AG09309 (cell line): ENCODE results near the gene PTPRM.

Experiments used
- DNase-seq: peaks from one replicate; pipeline ENCODE4 v3.0.0-alpha.2; 2010; ENCODE audit warnings: low read depth
- H3K4me3 ChIP-seq: 2 replicates; pipeline ENCODE4 v1.5.1; 2011; ENCODE audit warnings: mild to moderate bottlenecking, low read depth, low read length, moderate library complexity; ENCODE audit not compliant: control insufficient read depth
- CTCF ChIP-seq: IDR thresholded peaks from 2 replicates; pipeline ENCODE4 v1.5.1; 2011; ENCODE audit warnings: mild to moderate bottlenecking, low read depth, low read length, inconsistent platforms; ENCODE audit not compliant: insufficient read depth, control insufficient read depth; ENCODE audit errors: missing control alignments

Gene PTPRM

GRCh38 chr18:8133032-8133431 lies 565.9 kb downstream of the PTPRM start:
- DNase-seq = no peak
- no peak for TF ChIP-seq CTCF
- H3K4me3 ChIP-seq = no peak overlapping the region

- no peak for TF ChIP-seq CTCF
- no peak overlapping the region for H3K4me3 ChIP-seq
- DNase-seq = no peak
Measured at GRCh38 chr18:8133888-8134287, 566.8 kb downstream of the PTPRM start.

- no peak for DNase-seq
- TF ChIP-seq CTCF = no peak
- H3K4me3 ChIP-seq = no peak overlapping the region
Measured at GRCh38 chr18:8139127-8139527, 572.0 kb downstream of the PTPRM start.

GRCh38 chr18:8139891-8140406 lies 572.8 kb downstream of the PTPRM start:
- no peak for DNase-seq
- no peak overlapping the region for H3K4me3 ChIP-seq
- TF ChIP-seq CTCF = no peak

- no peak overlapping the region for H3K4me3 ChIP-seq
- no peak for TF ChIP-seq CTCF
- DNase-seq = peak; percentile 32
Measured at GRCh38 chr18:8140841-8141501, 573.9 kb downstream of the PTPRM start.

- no peak for DNase-seq
- TF ChIP-seq CTCF = no peak
- H3K4me3 ChIP-seq = no peak overlapping the region
Measured at GRCh38 chr18:8142131-8142711, 575.1 kb downstream of the PTPRM start.
